MCF 10A (cell line): Measurements from ENCODE around the gene MAN1C1. TPM values are rescaled to one million over a fixed set of nuclear protein-coding genes. Genes with fewer than 3 reads are reported as not detected.
"Not testable (repeated sequence)": the region's sequence is repeated elsewhere in the genome, so short reads cannot be mapped to it uniquely, and the experiment has no call there.

Experiments used
- BruUV-seq: library from RNA; stranded (reverse); fragments of 400-500 nt; replicated peaks from 2 replicates; lab custom pipeline; 2021; lab: Mats Ljungman, UMichigan
- CTCF ChIA-PET: fragments of 300-600 bp; sonication (Branson Sonifier 250); formaldehyde crosslinking; extraction: SDS; loops from one replicate; lab custom pipeline; 2021; ENCODE audit warnings: antibody characterized with exemption, inconsistent platforms; lab: Yijun Ruan, JAX
- POLR2A ChIA-PET: fragments of 300-600, 350-650 bp; sonication (Branson Sonifier 250); formaldehyde crosslinking; extraction: SDS; loops from one replicate; lab custom pipeline; 2020; ENCODE audit warnings: antibody characterized with exemption, inconsistent platforms; lab: Yijun Ruan, JAX
- DNase-seq: peaks from one replicate; pipeline ENCODE4 v3.0.0-alpha.2; 2018; ENCODE audit not compliant: unreplicated experiment
- H3K27ac Mint-ChIP-seq: one replicate; pipeline ENCODE4 v1.8.0; 2022; ENCODE audit warnings: mild to moderate bottlenecking, low read depth, mixed read lengths; ENCODE audit not compliant: unreplicated experiment
- H3K27me3 Mint-ChIP-seq: one replicate; pipeline ENCODE4 v1.8.0; 2022; ENCODE audit warnings: mixed read lengths; ENCODE audit not compliant: insufficient read depth, unreplicated experiment
- H3K36me3 Mint-ChIP-seq: one replicate; pipeline ENCODE4 v1.8.0; 2022; ENCODE audit warnings: mild to moderate bottlenecking, moderate library complexity, mixed read lengths; ENCODE audit not compliant: insufficient read depth, unreplicated experiment
- H3K4me1 Mint-ChIP-seq: one replicate; pipeline ENCODE4 v1.8.0; 2022; ENCODE audit warnings: mixed read lengths; ENCODE audit not compliant: insufficient read depth, unreplicated experiment
- H3K4me3 Mint-ChIP-seq: one replicate; pipeline ENCODE4 v1.8.0; 2022; ENCODE audit warnings: mild to moderate bottlenecking, moderate library complexity, mixed read lengths; ENCODE audit not compliant: unreplicated experiment
- H3K9me3 Mint-ChIP-seq: one replicate; pipeline ENCODE4 v1.8.0; 2022; ENCODE audit warnings: mixed read lengths; ENCODE audit not compliant: unreplicated experiment
- intact Hi-C: fragments of 100-400 bp; cut with micrococcal nuclease; formaldehyde crosslinking; loops from 2 replicates; pipeline ENCODE4 v1.14.1; 2022
- total RNA-seq: library from RNA; stranded (reverse); gene quantifications from 2 replicates; pipeline ENCODE4 v1.2.3, GENCODE V29; 2022
- TF ChIP-seq, protein P1 (sequence below): fragments of 200-600 bp; IDR thresholded peaks from one replicate; pipeline ENCODE4 v1.8.0; 2022; ENCODE audit warnings: antibody characterized with exemption, mild to moderate bottlenecking; ENCODE audit not compliant: unreplicated experiment

The MAN1C1 gene
- total RNA-seq, 1 experiment from 2014 or later, result not detected

- BruUV-seq, result no TSS peak
- no peak overlapping the region for H3K27ac Mint-ChIP-seq
- peaks cover 8% of the 10 kb centered on the region for H3K9me3 Mint-ChIP-seq
Measured at GRCh38 chr1:25590096-25590824, 26.3 kb upstream of the MAN1C1 start.

GRCh38 chr1:25593861-25594260 is 22.7 kb upstream of the MAN1C1 start:
- intact Hi-C loops, result no loop called here
- peaks cover 11% of the 10 kb centered on the region for H3K9me3 Mint-ChIP-seq
- peaks cover 22% of the 10 kb centered on the region for H3K27me3 Mint-ChIP-seq
- no peaks in the 10 kb centered on the region for H3K36me3 Mint-ChIP-seq
- ChIA-PET POLR2A (no interaction called here), CTCF (interaction anchor here (1.2 kb wide), 1 partner anchor 15 kb away, joined by 3 read pairs; no protein-coding TSS in a partner anchor)
- H3K27ac Mint-ChIP-seq, result no peak overlapping the region
- DNase-seq, result no peak
- BruUV-seq, result no TSS peak
- no peak overlapping the region for H3K4me3 Mint-ChIP-seq
- TF ChIP-seq, protein P1, sequence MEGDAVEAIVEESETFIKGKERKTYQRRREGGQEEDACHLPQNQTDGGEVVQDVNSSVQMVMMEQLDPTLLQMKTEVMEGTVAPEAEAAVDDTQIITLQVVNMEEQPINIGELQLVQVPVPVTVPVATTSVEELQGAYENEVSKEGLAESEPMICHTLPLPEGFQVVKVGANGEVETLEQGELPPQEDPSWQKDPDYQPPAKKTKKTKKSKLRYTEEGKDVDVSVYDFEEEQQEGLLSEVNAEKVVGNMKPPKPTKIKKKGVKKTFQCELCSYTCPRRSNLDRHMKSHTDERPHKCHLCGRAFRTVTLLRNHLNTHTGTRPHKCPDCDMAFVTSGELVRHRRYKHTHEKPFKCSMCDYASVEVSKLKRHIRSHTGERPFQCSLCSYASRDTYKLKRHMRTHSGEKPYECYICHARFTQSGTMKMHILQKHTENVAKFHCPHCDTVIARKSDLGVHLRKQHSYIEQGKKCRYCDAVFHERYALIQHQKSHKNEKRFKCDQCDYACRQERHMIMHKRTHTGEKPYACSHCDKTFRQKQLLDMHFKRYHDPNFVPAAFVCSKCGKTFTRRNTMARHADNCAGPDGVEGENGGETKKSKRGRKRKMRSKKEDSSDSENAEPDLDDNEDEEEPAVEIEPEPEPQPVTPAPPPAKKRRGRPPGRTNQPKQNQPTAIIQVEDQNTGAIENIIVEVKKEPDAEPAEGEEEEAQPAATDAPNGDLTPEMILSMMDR, result no peak
- H3K4me1 Mint-ChIP-seq, result no peaks in the 10 kb centered on the region

More at GRCh38 chr1:25590096-25590824, 26.3 kb upstream of the MAN1C1 start:
- Mint-ChIP-seq H3K4me1 (no peaks in the 10 kb centered on the region), H3K4me3 (no peak overlapping the region), H3K36me3 (no peaks in the 10 kb centered on the region), H3K27me3 (peaks cover 22% of the 10 kb centered on the region)
- intact Hi-C loops, result no loop called here
- TF ChIP-seq, protein P1, result no peak
- no peak for DNase-seq
- POLR2A ChIA-PET, result no interaction called here
- CTCF ChIA-PET, result interaction anchor here (0.6 to 1.2 kb wide), 2 partner anchors 19 to 76 kb away, joined by 3 read pairs; no protein-coding TSS in a partner anchor

GRCh38 chr1:25594971-25595370 is 21.6 kb upstream of the MAN1C1 start:
- TF ChIP-seq, protein P1, result no peak
- ChIA-PET CTCF (interaction anchor here (0.6 to 1.2 kb wide), 3 partner anchors 12 to 561 kb away, joined by 3 to 5 read pairs (median 3); no protein-coding TSS in a partner anchor), POLR2A (no interaction called here)
- H3K27me3 Mint-ChIP-seq, result peaks cover 18% of the 10 kb centered on the region
- intact Hi-C loops, result no loop called here
- peaks cover 20% of the 10 kb centered on the region for H3K9me3 Mint-ChIP-seq
- H3K36me3 Mint-ChIP-seq, result no peaks in the 10 kb centered on the region
- no peak overlapping the region for H3K4me3 Mint-ChIP-seq
- no TSS peak for BruUV-seq
- H3K27ac Mint-ChIP-seq, result no peak overlapping the region
- DNase-seq, result no peak
- no peaks in the 10 kb centered on the region for H3K4me1 Mint-ChIP-seq

GRCh38 chr1:25596641-25597040 is 19.9 kb upstream of the MAN1C1 start:
- H3K4me1 Mint-ChIP-seq, H3K4me3 Mint-ChIP-seq, H3K36me3 Mint-ChIP-seq, intact Hi-C loops, DNase-seq, BruUV-seq, H3K27ac Mint-ChIP-seq, POLR2A ChIA-PET: not testable (repeated sequence)
- H3K9me3 Mint-ChIP-seq, result peaks cover 20% of the 10 kb centered on the region
- H3K27me3 Mint-ChIP-seq, result peaks cover 18% of the 10 kb centered on the region
- CTCF ChIA-PET, result interaction anchor here (0.6 kb wide), 2 partner anchors 32 to 98 kb away, joined by 3 read pairs; no protein-coding TSS in a partner anchor
